ENCODE results near the gene BCAR1.

Gene BCAR1

GRCh38 chr16:75218256-75219076 is 33.0 kb downstream of the BCAR1 start, which contains the start of gene CTRB1:
Gene CTRB1, plus strand, starts transcription at chr16:75218988. Its CDS starts 20 bp downstream, at chr16:75219008.
- WGBS (ENCODE audit: extremely low coverage, insufficient coverage, insufficient read length): no CpG with 5 or more reads among the region's 19 CpGs
- Histone ChIP-seq H3K27me3 (ENCODE audit: insufficient read depth, low read length) (no peaks in the 10 kb centered on the region), H3K27ac (ENCODE audit: low read depth, low read length) (peak within 1 kb of the TSS; percentile 36), H3K23ac (ENCODE audit: low read length) (no peak within 1 kb of the TSS), H3K36me3 (ENCODE audit: control insufficient read depth in 1 of 2, insufficient read depth in 2 of 2, low read length in 2 of 2) (no peaks in the 10 kb centered on the region), H3K4me1 (ENCODE audit: control insufficient read depth in 1 of 2, insufficient read depth in 2 of 2, low read length in 2 of 2) (peaks cover 3 to 18% of the 10 kb centered on the region in 2 experiments), H2AK5ac (ENCODE audit: low read length) (peak within 1 kb of the TSS; percentile 96), H2AFZ (ENCODE audit: insufficient read depth, low read length, poor library complexity) (no peak within 1 kb of the TSS), H3K4ac (ENCODE audit: low read depth, low read length) (no peak within 1 kb of the TSS), H2BK120ac (ENCODE audit: insufficient read depth, low read length, poor library complexity) (peak within 1 kb of the TSS; percentile 39), H3K9me3 (ENCODE audit: insufficient read depth, low read depth, low read length) (no peaks in the 10 kb centered on the region), H3K18ac (ENCODE audit: low read length) (no peak within 1 kb of the TSS), H3K4me3 (ENCODE audit: low read depth, low read length) (no peak within 1 kb of the TSS), H2BK5ac (ENCODE audit: low read depth, low read length, poor library complexity) (no peak within 1 kb of the TSS), H3K14ac (ENCODE audit: low read length) (peak within 1 kb of the TSS; percentile 54), H2BK12ac (ENCODE audit: low read length) (peak within 1 kb of the TSS; percentile 80), H3K79me1 (ENCODE audit: low read length) (peaks cover 2% of the 10 kb centered on the region), H4K91ac (ENCODE audit: low read depth, low read length) (peak within 1 kb of the TSS; percentile 16), H3K4me2 (ENCODE audit: low read length) (no peak within 1 kb of the TSS), H4K8ac (ENCODE audit: low read depth, low read length) (peak within 1 kb of the TSS; percentile 32), H4K12ac (ENCODE audit: low read depth, low read length) (no peak within 1 kb of the TSS), H3K9ac (ENCODE audit: low read length) (no peak within 1 kb of the TSS), H3K79me2 (ENCODE audit: control insufficient read depth, insufficient read depth, low read length, poor library complexity) (peaks cover 1% of the 10 kb centered on the region)
- peak in 1 of 2 donors; percentile 48 for DNase-seq

GRCh38 chr16:75217389-75217851 is 34.0 kb downstream of the BCAR1 start:
- WGBS (ENCODE audit: extremely low coverage, insufficient coverage, insufficient read length): no CpG with 5 or more reads among the region's 11 CpGs

GRCh38 chr16:75216576-75216975 is 34.8 kb downstream of the BCAR1 start:
- no peak overlapping the region for H3K27ac ChIP-seq (ENCODE audit: low read depth, low read length)

More at GRCh38 chr16:75217389-75217851, 34.0 kb downstream of the BCAR1 start:
- Histone ChIP-seq H3K36me3 (ENCODE audit: control insufficient read depth in 1 of 2, insufficient read depth in 2 of 2, low read length in 2 of 2) (no peaks in the 10 kb centered on the region), H2BK5ac (ENCODE audit: low read depth, low read length, poor library complexity) (peak overlapping the region; percentile 11), H3K4me1 (ENCODE audit: control insufficient read depth in 1 of 2, insufficient read depth in 2 of 2, low read length in 2 of 2) (peaks cover 3 to 18% of the 10 kb centered on the region in 2 experiments), H4K91ac (ENCODE audit: low read depth, low read length) (no peak overlapping the region), H3K79me1 (ENCODE audit: low read length) (peaks cover 2% of the 10 kb centered on the region), H2BK12ac (ENCODE audit: low read length) (no peak overlapping the region), H3K4ac (ENCODE audit: low read depth, low read length) (no peak overlapping the region), H3K18ac (ENCODE audit: low read length) (no peak overlapping the region), H3K4me2 (ENCODE audit: low read length) (peak overlapping the region; percentile 11), H3K27ac (ENCODE audit: low read depth, low read length) (peak overlapping the region; percentile 36), H3K79me2 (ENCODE audit: control insufficient read depth, insufficient read depth, low read length, poor library complexity) (peaks cover 1% of the 10 kb centered on the region), H4K12ac (ENCODE audit: low read depth, low read length) (no peak overlapping the region), H3K4me3 (ENCODE audit: low read depth, low read length) (no peak overlapping the region), H2AFZ (ENCODE audit: insufficient read depth, low read length, poor library complexity) (no peak overlapping the region), H3K9ac (ENCODE audit: low read length) (no peak overlapping the region), H2AK5ac (ENCODE audit: low read length) (no peak overlapping the region), H3K14ac (ENCODE audit: low read length) (no peak overlapping the region), H2BK120ac (ENCODE audit: insufficient read depth, low read length, poor library complexity) (no peak overlapping the region), H3K23ac (ENCODE audit: low read length) (no peak overlapping the region), H3K27me3 (ENCODE audit: insufficient read depth, low read length) (no peaks in the 10 kb centered on the region), H4K8ac (ENCODE audit: low read depth, low read length) (no peak overlapping the region), H3K9me3 (ENCODE audit: insufficient read depth, low read depth, low read length) (peaks cover 4% of the 10 kb centered on the region)
- peak; percentile 98 to 99 for DNase-seq

GRCh38 chr16:75216127-75216526 is 35.3 kb downstream of the BCAR1 start:
- no peak overlapping the region for H3K27ac ChIP-seq (ENCODE audit: low read depth, low read length)
- peak overlapping the region; percentile 36 for H2BK12ac ChIP-seq (ENCODE audit: low read length)
- H3K4me3 ChIP-seq (ENCODE audit: low read depth, low read length): no peak overlapping the region
- H3K27me3 ChIP-seq (ENCODE audit: insufficient read depth, low read length): no peaks in the 10 kb centered on the region
- no peak overlapping the region for H3K14ac ChIP-seq (ENCODE audit: low read length)
- no peak overlapping the region for H2AFZ ChIP-seq (ENCODE audit: insufficient read depth, low read length, poor library complexity)
- H4K91ac ChIP-seq (ENCODE audit: low read depth, low read length): peak overlapping the region; percentile 11
- no peaks in the 10 kb centered on the region for H3K36me3 ChIP-seq (ENCODE audit: control insufficient read depth in 1 of 2, insufficient read depth in 2 of 2, low read length in 2 of 2)
- H2BK120ac ChIP-seq (ENCODE audit: insufficient read depth, low read length, poor library complexity): no peak overlapping the region
- no peak overlapping the region for H3K4ac ChIP-seq (ENCODE audit: low read depth, low read length)
- H3K23ac ChIP-seq (ENCODE audit: low read length): no peak overlapping the region
- no peak overlapping the region for H3K9ac ChIP-seq (ENCODE audit: low read length)
- no peak overlapping the region for H2BK5ac ChIP-seq (ENCODE audit: low read depth, low read length, poor library complexity)
- no peak overlapping the region for H2AK5ac ChIP-seq (ENCODE audit: low read length)
- H3K79me1 ChIP-seq (ENCODE audit: low read length): peaks cover 2% of the 10 kb centered on the region
- no peak overlapping the region for H3K18ac ChIP-seq (ENCODE audit: low read length)
- no peak overlapping the region for H3K4me2 ChIP-seq (ENCODE audit: low read length)
- DNase-seq: peak; percentile 40 to 60
- no peak overlapping the region for H4K8ac ChIP-seq (ENCODE audit: low read depth, low read length)
- H3K9me3 ChIP-seq (ENCODE audit: insufficient read depth, low read depth, low read length): peaks cover 4% of the 10 kb centered on the region
- no peak overlapping the region for H4K12ac ChIP-seq (ENCODE audit: low read depth, low read length)
- H3K4me1 ChIP-seq (ENCODE audit: control insufficient read depth in 1 of 2, insufficient read depth in 2 of 2, low read length in 2 of 2): peaks cover 3 to 18% of the 10 kb centered on the region in 2 experiments
- no CpG with 5 or more reads among the region's 2 CpGs for WGBS (ENCODE audit: extremely low coverage, insufficient coverage, insufficient read length)
- peaks cover 1% of the 10 kb centered on the region for H3K79me2 ChIP-seq (ENCODE audit: control insufficient read depth, insufficient read depth, low read length, poor library complexity)

More at GRCh38 chr16:75216576-75216975, 34.8 kb downstream of the BCAR1 start:
- H3K18ac ChIP-seq (ENCODE audit: low read length): no peak overlapping the region
- H3K79me1 ChIP-seq (ENCODE audit: low read length): peaks cover 2% of the 10 kb centered on the region
- no peak overlapping the region for H2BK5ac ChIP-seq (ENCODE audit: low read depth, low read length, poor library complexity)
- WGBS (ENCODE audit: extremely low coverage, insufficient coverage, insufficient read length): no CpG with 5 or more reads among the region's 7 CpGs
- H2BK120ac ChIP-seq (ENCODE audit: insufficient read depth, low read length, poor library complexity): no peak overlapping the region
- no peaks in the 10 kb centered on the region for H3K27me3 ChIP-seq (ENCODE audit: insufficient read depth, low read length)
- no peak overlapping the region for H2AK5ac ChIP-seq (ENCODE audit: low read length)
- peak; percentile 63 to 85 for DNase-seq
- no peak overlapping the region for H3K14ac ChIP-seq (ENCODE audit: low read length)
- no peak overlapping the region for H3K9ac ChIP-seq (ENCODE audit: low read length)
- no peaks in the 10 kb centered on the region for H3K36me3 ChIP-seq (ENCODE audit: control insufficient read depth in 1 of 2, insufficient read depth in 2 of 2, low read length in 2 of 2)
- no peak overlapping the region for H3K4me2 ChIP-seq (ENCODE audit: low read length)
- H3K23ac ChIP-seq (ENCODE audit: low read length): no peak overlapping the region
- H3K79me2 ChIP-seq (ENCODE audit: control insufficient read depth, insufficient read depth, low read length, poor library complexity): peaks cover 1% of the 10 kb centered on the region
- H4K91ac ChIP-seq (ENCODE audit: low read depth, low read length): peak overlapping the region; percentile 51
- H4K12ac ChIP-seq (ENCODE audit: low read depth, low read length): no peak overlapping the region
- H3K9me3 ChIP-seq (ENCODE audit: insufficient read depth, low read depth, low read length): peaks cover 4% of the 10 kb centered on the region
- no peak overlapping the region for H3K4ac ChIP-seq (ENCODE audit: low read depth, low read length)
- H4K8ac ChIP-seq (ENCODE audit: low read depth, low read length): no peak overlapping the region
- H2AFZ ChIP-seq (ENCODE audit: insufficient read depth, low read length, poor library complexity): no peak overlapping the region
- H3K4me3 ChIP-seq (ENCODE audit: low read depth, low read length): no peak overlapping the region
- H2BK12ac ChIP-seq (ENCODE audit: low read length): no peak overlapping the region
- H3K4me1 ChIP-seq (ENCODE audit: control insufficient read depth in 1 of 2, insufficient read depth in 2 of 2, low read length in 2 of 2): peaks cover 3 to 18% of the 10 kb centered on the region in 2 experiments
